ENCODE data around the gene ALB. TPM values are rescaled to one million over a fixed set of nuclear protein-coding genes. Genes with fewer than 3 reads are reported as not detected.
"Not testable (repeated sequence)": the region's sequence is repeated elsewhere in the genome, so short reads cannot be mapped to it uniquely, and the experiment has no call there.

ALB gene
- 51.5 TPM for total RNA-seq

DNA sequence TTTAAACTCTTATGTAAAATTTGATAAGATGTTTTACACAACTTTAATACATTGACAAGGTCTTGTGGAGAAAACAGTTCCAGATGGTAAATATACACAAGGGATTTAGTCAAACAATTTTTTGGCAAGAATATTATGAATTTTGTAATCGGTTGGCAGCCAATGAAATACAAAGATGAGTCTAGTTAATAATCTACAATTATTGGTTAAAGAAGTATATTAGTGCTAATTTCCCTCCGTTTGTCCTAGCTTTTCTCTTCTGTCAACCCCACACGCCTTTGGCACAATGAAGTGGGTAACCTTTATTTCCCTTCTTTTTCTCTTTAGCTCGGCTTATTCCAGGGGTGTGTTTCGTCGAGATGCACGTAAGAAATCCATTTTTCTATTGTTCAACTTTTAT lies at the start of gene ALB:
Gene ALB (plus strand): TSS at position 246 of the 400 bp plus-strand sequence. CDS start 41 bp downstream, at position 287.
- Histone ChIP-seq H3K4me3 (no peak within 1 kb of the TSS), H3K9me3 (no peaks in the 10 kb centered on the region), H3K36me3 (no peaks in the 10 kb centered on the region), H3K27ac (no peak within 1 kb of the TSS), H3K4me1 (no peaks in the 10 kb centered on the region), H3K27me3 (no peaks in the 10 kb centered on the region)
- intact Hi-C loops (cut with DNase I) = no loop called here
- DNase-seq (ENCODE audit: low spot score in 2 of 2) = no peak
- TF ChIP-seq, protein P1, sequence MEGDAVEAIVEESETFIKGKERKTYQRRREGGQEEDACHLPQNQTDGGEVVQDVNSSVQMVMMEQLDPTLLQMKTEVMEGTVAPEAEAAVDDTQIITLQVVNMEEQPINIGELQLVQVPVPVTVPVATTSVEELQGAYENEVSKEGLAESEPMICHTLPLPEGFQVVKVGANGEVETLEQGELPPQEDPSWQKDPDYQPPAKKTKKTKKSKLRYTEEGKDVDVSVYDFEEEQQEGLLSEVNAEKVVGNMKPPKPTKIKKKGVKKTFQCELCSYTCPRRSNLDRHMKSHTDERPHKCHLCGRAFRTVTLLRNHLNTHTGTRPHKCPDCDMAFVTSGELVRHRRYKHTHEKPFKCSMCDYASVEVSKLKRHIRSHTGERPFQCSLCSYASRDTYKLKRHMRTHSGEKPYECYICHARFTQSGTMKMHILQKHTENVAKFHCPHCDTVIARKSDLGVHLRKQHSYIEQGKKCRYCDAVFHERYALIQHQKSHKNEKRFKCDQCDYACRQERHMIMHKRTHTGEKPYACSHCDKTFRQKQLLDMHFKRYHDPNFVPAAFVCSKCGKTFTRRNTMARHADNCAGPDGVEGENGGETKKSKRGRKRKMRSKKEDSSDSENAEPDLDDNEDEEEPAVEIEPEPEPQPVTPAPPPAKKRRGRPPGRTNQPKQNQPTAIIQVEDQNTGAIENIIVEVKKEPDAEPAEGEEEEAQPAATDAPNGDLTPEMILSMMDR (IDR thresholded peaks at IDR 0.05) = no peak

DNA sequence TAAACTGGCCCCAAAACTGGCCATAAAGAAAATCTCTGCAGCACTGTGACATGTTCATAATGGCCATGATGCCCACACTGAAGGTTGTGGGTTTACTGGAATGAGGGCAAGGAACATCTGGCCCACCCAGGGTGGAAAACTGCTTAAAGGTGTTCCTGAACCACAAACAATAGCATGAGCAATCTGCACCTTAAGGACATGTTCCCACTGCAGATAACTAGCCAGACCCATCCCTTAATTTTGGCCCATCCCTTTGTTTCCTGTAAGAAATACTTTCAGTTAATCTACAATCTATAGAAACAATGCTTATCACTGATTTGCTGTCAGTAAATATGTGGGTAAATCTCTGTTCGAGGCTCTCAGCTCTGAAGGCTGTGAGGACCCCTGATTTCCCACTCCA lies 46.9 kb upstream of the ALB start:
- H3K36me3 ChIP-seq; H3K4me1 ChIP-seq; H3K27ac ChIP-seq; H3K27me3 ChIP-seq; H3K4me3 ChIP-seq; intact Hi-C loops (cut with DNase I); DNase-seq (ENCODE audit: low spot score in 2 of 2): not testable (repeated sequence)
- peaks cover 0 to 14% of the 10 kb centered on the region in 2 donors for H3K9me3 ChIP-seq

DNA sequence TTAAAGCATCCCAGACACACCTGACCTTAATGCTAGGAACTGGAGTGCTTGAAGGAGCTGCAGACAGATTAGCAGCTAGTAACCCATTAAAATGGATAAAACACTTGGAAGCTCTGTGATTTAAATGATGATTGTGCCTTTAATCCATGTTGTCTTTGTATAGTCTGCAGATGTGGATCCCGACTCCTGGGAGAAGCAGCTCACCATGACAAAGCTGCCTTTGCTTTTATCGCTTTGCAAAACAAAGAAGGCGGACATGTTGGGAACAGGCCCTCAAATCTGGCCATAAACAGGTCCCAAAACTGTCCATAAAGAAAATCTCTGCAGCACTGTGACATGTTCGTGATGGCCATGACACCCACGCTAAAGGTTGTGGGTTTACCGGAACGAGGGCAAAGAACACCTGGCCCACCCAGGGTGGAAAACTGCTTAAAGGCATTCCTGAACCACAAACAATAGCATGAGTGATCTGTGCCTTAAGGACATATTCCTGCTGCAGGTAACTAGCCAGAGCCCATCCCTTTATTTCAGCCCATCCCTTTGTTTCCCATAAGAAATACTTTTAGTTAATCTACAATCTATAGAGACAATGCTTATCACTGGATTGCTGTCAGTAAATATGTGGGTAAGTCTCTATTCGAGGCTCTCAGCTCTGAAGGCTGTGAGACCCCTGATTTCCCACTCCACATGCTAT lies 34.4 kb upstream of the ALB start:
- H3K4me1 ChIP-seq; intact Hi-C loops (cut with DNase I): not testable (repeated sequence)

DNA sequence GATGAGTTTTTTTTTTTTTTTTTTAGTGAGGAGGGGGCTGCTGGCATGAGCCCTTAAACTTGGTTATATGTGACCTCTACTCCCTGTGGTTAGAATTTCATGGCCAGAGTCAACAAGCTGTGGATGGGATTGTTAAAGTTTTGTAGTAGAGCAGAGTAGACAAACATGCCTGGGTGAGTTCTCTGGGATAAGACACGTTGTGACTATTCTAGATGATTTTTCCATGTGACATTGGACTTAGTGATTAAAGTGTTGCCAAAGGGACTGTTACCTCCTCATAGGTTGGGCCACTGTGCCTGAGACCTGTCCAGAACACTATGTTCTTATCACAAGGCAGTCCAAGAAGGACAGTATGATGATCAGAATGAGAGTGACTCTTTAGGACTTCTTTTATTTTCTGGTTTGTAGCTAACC lies 28.8 kb upstream of the ALB start:
- TF ChIP-seq, protein P1 (IDR thresholded peaks at IDR 0.05) = no peak
- intact Hi-C loops (cut with DNase I) = no loop called here
- no peaks in the 10 kb centered on the region for H3K27me3 ChIP-seq
- no peaks in the 10 kb centered on the region for H3K9me3 ChIP-seq
- no peak overlapping the region for H3K4me3 ChIP-seq
- H3K27ac ChIP-seq = no peak overlapping the region
- H3K36me3 ChIP-seq = no peaks in the 10 kb centered on the region
- H3K4me1 ChIP-seq = no peaks in the 10 kb centered on the region
- no peak for DNase-seq (ENCODE audit: low spot score in 2 of 2)

More for the DNA sequence above, 34.4 kb upstream of the ALB start:
- H3K27me3 ChIP-seq; DNase-seq (ENCODE audit: low spot score in 2 of 2); H3K9me3 ChIP-seq; H3K4me3 ChIP-seq; H3K36me3 ChIP-seq; H3K27ac ChIP-seq: not testable (repeated sequence)

DNA sequence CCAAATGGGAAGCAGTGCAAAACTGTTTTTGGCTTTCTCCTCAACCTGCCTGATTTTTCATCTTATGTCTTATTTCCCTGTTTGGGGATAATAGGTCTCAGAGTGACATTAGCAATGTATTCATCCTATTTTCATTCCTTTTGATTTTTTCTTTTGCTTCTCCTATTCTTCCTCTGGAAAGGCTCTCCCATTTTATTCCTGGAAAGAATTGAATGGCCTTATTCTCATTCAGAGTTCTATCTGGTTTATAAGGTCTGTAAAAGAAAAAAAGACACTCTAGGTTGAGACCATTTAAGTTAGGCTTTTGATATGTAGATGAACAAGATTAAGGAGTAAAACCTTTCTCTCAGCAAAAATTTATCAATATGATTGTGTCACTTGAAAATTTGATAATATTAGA lies 27.8 kb upstream of the ALB start:
- H3K27me3 ChIP-seq = no peaks in the 10 kb centered on the region
- H3K4me3 ChIP-seq = no peak overlapping the region
- intact Hi-C loops (cut with DNase I) = no loop called here
- no peaks in the 10 kb centered on the region for H3K9me3 ChIP-seq
- H3K36me3 ChIP-seq = no peaks in the 10 kb centered on the region
- TF ChIP-seq, protein P1 (IDR thresholded peaks at IDR 0.05) = no peak
- DNase-seq (ENCODE audit: low spot score in 2 of 2) = no peak
- H3K4me1 ChIP-seq = no peaks in the 10 kb centered on the region
- no peak overlapping the region for H3K27ac ChIP-seq

DNA sequence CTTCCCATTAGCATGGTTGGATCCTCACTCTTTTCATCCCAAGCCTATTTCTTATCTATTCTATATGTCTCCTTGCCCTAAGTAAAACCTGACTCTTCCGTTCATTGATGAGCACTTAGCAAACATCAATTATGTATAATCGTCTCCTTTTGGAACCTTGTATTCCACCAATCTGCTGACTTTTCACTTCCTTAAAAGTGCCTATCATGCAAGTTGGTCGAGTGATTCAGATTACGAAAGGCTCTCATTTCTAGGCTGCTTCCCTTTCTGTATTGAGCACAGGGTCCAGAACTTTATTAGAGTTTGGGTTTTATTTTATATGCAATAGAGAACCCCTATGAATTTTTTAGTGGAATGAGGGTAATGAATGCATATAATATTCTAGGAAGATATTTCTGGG lies 27.1 kb upstream of the ALB start:
- H3K9me3 ChIP-seq = no peaks in the 10 kb centered on the region
- H3K4me1 ChIP-seq = no peaks in the 10 kb centered on the region
- intact Hi-C loops (cut with DNase I) = no loop called here
- no peak overlapping the region for H3K27ac ChIP-seq
- no peak for DNase-seq (ENCODE audit: low spot score in 2 of 2)
- TF ChIP-seq, protein P1 (IDR thresholded peaks at IDR 0.05) = no peak
- no peaks in the 10 kb centered on the region for H3K27me3 ChIP-seq
- no peaks in the 10 kb centered on the region for H3K36me3 ChIP-seq
- H3K4me3 ChIP-seq = no peak overlapping the region

DNA sequence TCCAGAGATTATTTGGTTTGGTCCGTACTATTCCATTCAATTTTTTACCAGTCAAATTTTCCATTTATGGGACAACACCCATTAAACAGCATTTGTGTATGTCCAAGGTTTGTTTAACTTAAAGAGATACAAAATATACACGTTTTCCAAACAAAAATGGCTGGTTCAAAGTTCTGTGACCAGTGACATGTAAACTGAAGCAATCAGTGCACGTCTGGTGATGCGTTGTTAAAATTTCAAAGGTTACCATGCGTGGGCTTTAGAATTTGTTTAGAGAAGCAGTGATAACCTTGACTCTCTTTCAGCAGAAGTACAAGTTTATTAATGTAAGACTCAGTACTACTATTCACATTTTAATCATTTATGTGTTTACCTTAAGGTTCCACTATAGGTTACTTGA lies 25.2 kb upstream of the ALB start:
- intact Hi-C loops (cut with DNase I) = no loop called here
- no peaks in the 10 kb centered on the region for H3K9me3 ChIP-seq
- no peak for DNase-seq (ENCODE audit: low spot score in 2 of 2)
- H3K27ac ChIP-seq = no peak overlapping the region
- no peaks in the 10 kb centered on the region for H3K27me3 ChIP-seq
- H3K4me1 ChIP-seq = no peaks in the 10 kb centered on the region
- TF ChIP-seq, protein P1 (IDR thresholded peaks at IDR 0.05) = no peak
- no peak overlapping the region for H3K4me3 ChIP-seq
- no peaks in the 10 kb centered on the region for H3K36me3 ChIP-seq

Data from ascending aorta (tissue), 2 donors.